Placental epithelial cell (primary cell): ENCODE results near the gene SEMA6B. TPM values are rescaled to one million over a fixed set of nuclear protein-coding genes. Genes with fewer than 3 reads are reported as not detected.

Experiments used
- total RNA-seq: library from RNA; depleted of rRNA; stranded (reverse); fragments of >200 nt; gene quantifications from 2 replicates; pipeline ENCODE4 v1.2.3, GENCODE V29; 2012

Gene SEMA6B
- total RNA-seq = not detected in 2 replicates

GRCh38 chr19:4559569-4559968, at the start of gene SEMA6B:
Gene SEMA6B, minus strand, starts transcription at chr19:4559684. Its CDS starts 1,227 bp downstream, at chr19:4558457.

GRCh38 chr19:4539693-4540581, 19.5 kb downstream of the SEMA6B start, which contains the start of gene LRG1:
Gene LRG1, minus strand, starts transcription at chr19:4540036. Its CDS starts 23 bp downstream, at chr19:4540013.

GRCh38 chr19:4534836-4535658, 24.4 kb downstream of the SEMA6B start, which contains the start of gene PLIN5:
Gene PLIN5, minus strand, starts transcription at chr19:4535224. Its CDS starts 1,150 bp downstream, at chr19:4534074.

GRCh38 chr19:4518345-4519171, 40.9 kb downstream of the SEMA6B start, which contains the start of gene PLIN4:
Gene PLIN4, minus strand, starts transcription at chr19:4518486. Its CDS starts 214 bp downstream, at chr19:4518272.

Other genes with a start within 250 kb of the SEMA6B start
- gene STAP2, start 220.9 kb downstream of the SEMA6B start, total RNA-seq = 51.0 and 60.1 TPM in 2 replicates
- gene MPND, start 216.1 kb downstream of the SEMA6B start, total RNA-seq = 9.1 and 14.9 TPM in 2 replicates
- 37.3 and 78.5 TPM in 2 replicates for gene SH3GL1, start 159.1 kb downstream of the SEMA6B start, total RNA-seq
- 4.7 and 13.0 TPM in 2 replicates for gene CHAF1A, start 157.0 kb downstream of the SEMA6B start, total RNA-seq
- gene UBXN6, start 101.9 kb downstream of the SEMA6B start, total RNA-seq = 112 and 115 TPM in 2 replicates
- gene HDGFL2, start 87.4 kb downstream of the SEMA6B start, total RNA-seq = 48.4 and 57.3 TPM in 2 replicates
- not detected in 2 replicates for gene PLIN4, start 41.2 kb downstream of the SEMA6B start, total RNA-seq
- not detected in 2 replicates for gene PLIN5, start 24.5 kb downstream of the SEMA6B start, total RNA-seq
- gene LRG1, start 19.6 kb downstream of the SEMA6B start, total RNA-seq = not detected in 2 replicates
- 2.4 and 3.1 TPM in 2 replicates for gene TNFAIP8L1, start 79.8 kb upstream of the SEMA6B start, total RNA-seq
- gene MYDGF, start 110.7 kb upstream of the SEMA6B start, total RNA-seq = 82.8 and 131 TPM in 2 replicates
- 36.5 and 52.5 TPM in 2 replicates for gene DPP9, start 164.2 kb upstream of the SEMA6B start, total RNA-seq
- 17.3 and 20.8 TPM in 2 replicates for gene FEM1A, start 232.1 kb upstream of the SEMA6B start, total RNA-seq